ENCODE measurements around the gene OSCAR.

GRCh38 chr19:54137699-54138488 is 37.3 kb upstream of the OSCAR start, which contains the start of gene CNOT3:
- TF ChIP-seq CTCF (IDR thresholded peaks at IDR 0.05) (no peak), POLR2A (IDR thresholded peaks at IDR 0.05) (peak; percentile 68 to 85)
